GM18861 (cell line): Measurements from ENCODE around the gene SEMG1.

ENCODE experiments used
- ATAC-seq: cut with Tn5 transposase; IDR thresholded peaks from one replicate; pipeline ENCODE4 v1.9.1; 2021; ENCODE audit not compliant: unreplicated experiment

The SEMG1 gene

GRCh38 chr20:45218636-45219035 lies 11.8 kb downstream of the SEMG1 start:
- ATAC-seq: no peak

- ATAC-seq: no peak
These were observed 14.2 kb downstream of the SEMG1 start, which contains the start of gene SEMG2 for GRCh38 chr20:45221076-45221475. TSS of gene SEMG2 (plus strand) at chr20:45221373. CDS start at chr20:45221390, 17 bp downstream.

- no peak for ATAC-seq
These were observed 16.3 kb downstream of the SEMG1 start for GRCh38 chr20:45223136-45223535.

GRCh38 chr20:45226287-45226686 lies 19.5 kb downstream of the SEMG1 start:
- no peak for ATAC-seq

- ATAC-seq: no peak
These were observed 22.6 kb downstream of the SEMG1 start for GRCh38 chr20:45229264-45230056.

- ATAC-seq: no peak
These were observed 23.8 kb downstream of the SEMG1 start for GRCh38 chr20:45230631-45231030.

GRCh38 chr20:45235995-45236394 lies 29.2 kb downstream of the SEMG1 start:
- ATAC-seq: no peak

GRCh38 chr20:45238139-45238538 lies 31.3 kb downstream of the SEMG1 start:
- no peak for ATAC-seq

- ATAC-seq: no peak
These were observed 39.3 kb downstream of the SEMG1 start for GRCh38 chr20:45246109-45246508.

- ATAC-seq: no peak
These were observed 41.0 kb downstream of the SEMG1 start for GRCh38 chr20:45247865-45248264.

- no peak for ATAC-seq
These were observed 41.8 kb downstream of the SEMG1 start for GRCh38 chr20:45248609-45249008.

- ATAC-seq: no peak
These were observed 45.2 kb downstream of the SEMG1 start for GRCh38 chr20:45251884-45252560.

- no peak for ATAC-seq
These were observed 46.4 kb downstream of the SEMG1 start for GRCh38 chr20:45253261-45253660.

GRCh38 chr20:45254383-45255262 lies 47.8 kb downstream of the SEMG1 start, which contains the start of gene SLPI:
TSS of gene SLPI (minus strand) at chr20:45254564. CDS start at chr20:45254543, 21 bp downstream.
- ATAC-seq: no peak

GRCh38 chr20:45257161-45257560 lies 50.3 kb downstream of the SEMG1 start:
- no peak for ATAC-seq

GRCh38 chr20:45257711-45258110 lies 50.9 kb downstream of the SEMG1 start:
- ATAC-seq: no peak

- ATAC-seq: no peak
These were observed 51.4 kb downstream of the SEMG1 start for GRCh38 chr20:45258259-45258658.

- ATAC-seq: no peak
These were observed 51.8 kb downstream of the SEMG1 start for GRCh38 chr20:45258664-45259063.
